GM12878 (cell line): ENCODE measurements around the gene CAMKMT. TPM values are rescaled to one million over a fixed set of nuclear protein-coding genes. Genes with fewer than 3 reads are reported as not detected.

Experiments used
- ATAC-seq: fragments of 200-7000 bp; cut with Tn5 transposase; 3 replicates; pipeline ENCODE4 v1.9.1; 2020; ENCODE audit warnings: mild to moderate bottlenecking, moderate library complexity
- BruUV-seq: library from RNA; stranded (reverse); fragments of 400-500 nt; replicated peaks from 2 replicates; lab custom pipeline; 2021; lab: Mats Ljungman, UMichigan
- CTCF ChIA-PET: fragments of 300-600 bp; sonication (Branson Sonifier 250); formaldehyde crosslinking; extraction: SDS; loops from one replicate; lab custom pipeline; 2021; ENCODE audit warnings: inconsistent platforms; lab: Yijun Ruan, JAX
- POLR2A ChIA-PET: fragments of 350-600 bp; formaldehyde crosslinking; extraction: SDS; loops from one replicate; lab custom pipeline; 2021; ENCODE audit warnings: inconsistent platforms; lab: Charles Lee
- RAD21 ChIA-PET: fragments of 300-600 bp; sonication (Branson Sonifier 250); formaldehyde crosslinking; loops from one replicate; lab custom pipeline; 2023; ENCODE audit warnings: antibody characterized with exemption; ENCODE audit not compliant: unreplicated experiment; lab: Charles Lee
- SMC1A ChIA-PET: fragments of 300-600 bp; sonication (Branson Sonifier 250); formaldehyde crosslinking; loops from one replicate; lab custom pipeline; 2023; ENCODE audit not compliant: unreplicated experiment, uncharacterized antibody; lab: Charles Lee
- DNase-seq: peaks from one replicate; pipeline ENCODE4 v3.0.0-alpha.2; 2011; ENCODE audit warnings: low read depth, low spot score
- FAIRE-seq: peaks from 3 replicates; lab custom pipeline; 2011; peaks lifted over from hg19 to GRCh38; lab: Jason Lieb, UNC
- H2AFZ ChIP-seq: 2 replicates; pipeline ENCODE4 v1.6.0; 2011; ENCODE audit warnings: low read depth, low read length, control low read depth; ENCODE audit not compliant: control insufficient read depth
- H3K27ac ChIP-seq: 2 replicates; pipeline ENCODE4 v1.5.1; 2011; ENCODE audit warnings: control low read depth; ENCODE audit not compliant: control insufficient read depth, insufficient read depth
- H3K27me3 ChIP-seq, 2 experiments: replicated peaks in 1 of 2; 2 replicates each; pipeline versions ENCODE4 v1.6.0 to v1.6.1; 2011; ENCODE audit warnings: low read length in 1 of 2; ENCODE audit not compliant: control insufficient read depth in 2 of 2, insufficient read depth in 2 of 2
- H3K36me3 ChIP-seq, 2 experiments: 2 replicates each; pipeline ENCODE4 v1.5.1; 2011; ENCODE audit warnings: low read length in 1 of 2; ENCODE audit not compliant: control insufficient read depth in 2 of 2, insufficient read depth in 2 of 2
- H3K4me1 ChIP-seq: 2 replicates; pipeline ENCODE4 v1.6.1; 2011; ENCODE audit warnings: mild to moderate bottlenecking, low read length, moderate library complexity, mixed read lengths; ENCODE audit not compliant: control insufficient read depth, insufficient read depth
- H3K4me2 ChIP-seq: 2 replicates; pipeline ENCODE4 v1.6.0; 2011; ENCODE audit warnings: control low read depth; ENCODE audit not compliant: control insufficient read depth, insufficient read depth
- H3K4me3 ChIP-seq: fragments of 200-600 bp; sonication (generic); 2 replicates; pipeline ENCODE4 v1.5.1; 2016
- H3K79me2 ChIP-seq: 2 replicates; pipeline ENCODE4 v1.6.0; 2011; ENCODE audit warnings: low read length; ENCODE audit not compliant: control insufficient read depth, insufficient read depth
- H3K9ac ChIP-seq: 2 replicates; pipeline ENCODE4 v1.8.0; 2011; ENCODE audit warnings: low read length, control low read depth, mixed read lengths; ENCODE audit not compliant: control insufficient read depth, insufficient read depth
- H3K9me3 ChIP-seq: replicated peaks from 3 replicates; pipeline ENCODE4 v1.5.1; 2011; ENCODE audit warnings: mild to moderate bottlenecking, low read length; ENCODE audit not compliant: control insufficient read depth, insufficient read depth
- H4K20me1 ChIP-seq: 2 replicates; pipeline ENCODE4 v1.6.0; 2011; ENCODE audit not compliant: control insufficient read depth, insufficient read depth
- FOXM1 ChIP-seq: IDR thresholded peaks from 2 replicates; pipeline ENCODE4 v1.6.1; 2012; ENCODE audit warnings: low read depth, mild to moderate bottlenecking, inconsistent platforms, low read length, moderate library complexity
- NFYB ChIP-seq: IDR thresholded peaks from 2 replicates; pipeline ENCODE4 v1.6.1; 2011; ENCODE audit warnings: low read depth, mild to moderate bottlenecking, low read length, improper control_type of control experiment, moderate library complexity; ENCODE audit not compliant: insufficient read depth
- RB1 ChIP-seq: fragments of 450-650 bp; formaldehyde crosslinking; IDR thresholded peaks from 2 replicates; pipeline ENCODE4 v1.6.1; 2017; ENCODE audit warnings: mild to moderate bottlenecking, borderline replicate concordance
- STAT1 ChIP-seq: fragments of 450-650 bp; conservative IDR thresholded peaks from 2 replicates; pipeline ENCODE4 v1.6.1; 2014; ENCODE audit warnings: antibody characterized with exemption, mild to moderate bottlenecking
- ZNF384 ChIP-seq: IDR thresholded peaks from 2 replicates; pipeline ENCODE4 v1.6.1; 2012; ENCODE audit warnings: low read depth, mild to moderate bottlenecking, low read length, improper control_type of control experiment, borderline replicate concordance
- WGBS: methylation state at CpG from one replicate; pipeline ENCODE4 v1.1.6; 2016; ENCODE audit warnings: low lambda C conversion rate; ENCODE audit not compliant: insufficient replicate concordance, insufficient coverage; ENCODE audit errors: missing lambda C conversion rate; 5-methylcytosine and 5-hydroxymethylcytosine counted together
- in situ Hi-C: fragments of 300-500 bp; cut with MboI; formaldehyde crosslinking; loops from 9 replicates; pipeline ENCODE4 v1.14.3; 2018; ENCODE audit warnings: mixed read lengths
- intact Hi-C: fragments of 100-400 bp; cut with micrococcal nuclease; formaldehyde crosslinking; loops from one replicate; pipeline ENCODE4 v1.14.2; 2022; ENCODE audit not compliant: unreplicated experiment
- polyA plus RNA-seq, 11 experiments: library from polyadenylated mRNA; depleted of rRNA in 4 of 11; unstranded in 6 of 11; stranded (reverse) in 5 of 11; fragments of >200 nt; fragmentation: Nextera tagmentation in 4 of 11; fragmentation: Illumina TruSeq in 1 of 11; extraction: Ambion mirVana in 4 of 11; extraction: Trizol in 1 of 11; gene quantifications; 1 replicate in 1 of 11; 2 replicates in 10 of 11; pipeline versions ENCODE4 v1.2.1 to v1.2.3, GENCODE V29; 2011 to 2016; ENCODE audit warnings: inconsistent platforms in 2 of 11, missing spikeins in 2 of 11, low read depth in 1 of 11
- total RNA-seq, 4 experiments: library from RNA; depleted of rRNA in 3 of 4; stranded (reverse); fragments of >200 nt in 3 of 4; fragmentation: Illumina TruSeq in 1 of 4; extraction: Trizol in 1 of 4; gene quantifications; 2 replicates each; pipeline versions ENCODE4 v1.2.1 to v1.2.3, GENCODE V29; 2013 to 2021
- TF ChIP-seq, protein P1 (sequence below): IDR thresholded peaks from 2 replicates; pipeline ENCODE4 v1.6.1; 2012; ENCODE audit warnings: improper control_type of control experiment, low read depth, low read length; ENCODE audit not compliant: insufficient replicate concordance

CAMKMT gene
- total and polyA plus RNA-seq, 10 of the 15 experiments (the other 5 are each of a cell fraction or from before 2014, with no cell fraction given) = 2.7 to 16.0 (median 11.8) TPM

GRCh38 chr2:44707945-44708660 lies 346.4 kb downstream of the CAMKMT start:
- no peak for FAIRE-seq
- CTCF ChIA-PET = interaction anchor here (0.6 to 3.2 kb wide), 23 partner anchors 9 to 357 kb away, joined by 3 to 22 read pairs (median 4); no protein-coding TSS in a partner anchor
- Histone ChIP-seq H3K4me1 (peaks cover 8% of the 10 kb centered on the region), H3K36me3 (no peaks in the 10 kb centered on the region)
- RAD21 ChIA-PET = interaction anchor here (0.7 to 2.6 kb wide), 19 partner anchors 10 to 247 kb away, joined by 3 to 24 read pairs (median 3); no protein-coding TSS in a partner anchor
- POLR2A ChIA-PET = interaction anchor here (0.6 to 1.9 kb wide), 10 partner anchors 10 to 1780 kb away, joined by 3 to 7 read pairs (median 3); no protein-coding TSS in a partner anchor
- intact Hi-C loops = no loop called here
- TF ChIP-seq NFYB (peak; percentile 76; the same call in 1 of the 2 replicates), RB1 (no peak), ZNF384 (peak; percentile 53), FOXM1 (no peak), STAT1 (no peak)
- TF ChIP-seq, protein P1, sequence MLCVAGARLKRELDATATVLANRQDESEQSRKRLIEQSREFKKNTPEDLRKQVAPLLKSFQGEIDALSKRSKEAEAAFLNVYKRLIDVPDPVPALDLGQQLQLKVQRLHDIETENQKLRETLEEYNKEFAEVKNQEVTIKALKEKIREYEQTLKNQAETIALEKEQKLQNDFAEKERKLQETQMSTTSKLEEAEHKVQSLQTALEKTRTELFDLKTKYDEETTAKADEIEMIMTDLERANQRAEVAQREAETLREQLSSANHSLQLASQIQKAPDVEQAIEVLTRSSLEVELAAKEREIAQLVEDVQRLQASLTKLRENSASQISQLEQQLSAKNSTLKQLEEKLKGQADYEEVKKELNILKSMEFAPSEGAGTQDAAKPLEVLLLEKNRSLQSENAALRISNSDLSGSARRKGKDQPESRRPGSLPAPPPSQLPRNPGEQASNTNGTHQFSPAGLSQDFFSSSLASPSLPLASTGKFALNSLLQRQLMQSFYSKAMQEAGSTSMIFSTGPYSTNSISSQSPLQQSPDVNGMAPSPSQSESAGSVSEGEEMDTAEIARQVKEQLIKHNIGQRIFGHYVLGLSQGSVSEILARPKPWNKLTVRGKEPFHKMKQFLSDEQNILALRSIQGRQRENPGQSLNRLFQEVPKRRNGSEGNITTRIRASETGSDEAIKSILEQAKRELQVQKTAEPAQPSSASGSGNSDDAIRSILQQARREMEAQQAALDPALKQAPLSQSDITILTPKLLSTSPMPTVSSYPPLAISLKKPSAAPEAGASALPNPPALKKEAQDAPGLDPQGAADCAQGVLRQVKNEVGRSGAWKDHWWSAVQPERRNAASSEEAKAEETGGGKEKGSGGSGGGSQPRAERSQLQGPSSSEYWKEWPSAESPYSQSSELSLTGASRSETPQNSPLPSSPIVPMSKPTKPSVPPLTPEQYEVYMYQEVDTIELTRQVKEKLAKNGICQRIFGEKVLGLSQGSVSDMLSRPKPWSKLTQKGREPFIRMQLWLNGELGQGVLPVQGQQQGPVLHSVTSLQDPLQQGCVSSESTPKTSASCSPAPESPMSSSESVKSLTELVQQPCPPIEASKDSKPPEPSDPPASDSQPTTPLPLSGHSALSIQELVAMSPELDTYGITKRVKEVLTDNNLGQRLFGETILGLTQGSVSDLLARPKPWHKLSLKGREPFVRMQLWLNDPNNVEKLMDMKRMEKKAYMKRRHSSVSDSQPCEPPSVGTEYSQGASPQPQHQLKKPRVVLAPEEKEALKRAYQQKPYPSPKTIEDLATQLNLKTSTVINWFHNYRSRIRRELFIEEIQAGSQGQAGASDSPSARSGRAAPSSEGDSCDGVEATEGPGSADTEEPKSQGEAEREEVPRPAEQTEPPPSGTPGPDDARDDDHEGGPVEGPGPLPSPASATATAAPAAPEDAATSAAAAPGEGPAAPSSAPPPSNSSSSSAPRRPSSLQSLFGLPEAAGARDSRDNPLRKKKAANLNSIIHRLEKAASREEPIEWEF = no peak
- TF ChIP-seq, all 136 proteins: peak for 2
- no peaks in the 10 kb centered on the region for H3K79me2 ChIP-seq
- H2AFZ ChIP-seq = peak overlapping the region; percentile 90
- peak overlapping the region; percentile 23; the same call in 1 of the 2 replicates for H3K27ac ChIP-seq
- in situ Hi-C loops = no loop called here
- no peaks in the 10 kb centered on the region for H4K20me1 ChIP-seq
- H3K27me3 ChIP-seq = no peaks in the 10 kb centered on the region
- WGBS = 10% methylated on average over 4 of the region's 4 CpGs
- no peaks in the 10 kb centered on the region for H3K9me3 ChIP-seq
- peak overlapping the region; percentile 45 for H3K4me2 ChIP-seq
- ATAC-seq = peak; percentile 86
- DNase-seq = peak; percentile 25
- SMC1A ChIA-PET = interaction anchor here (0.6 to 3.1 kb wide), 38 partner anchors 9 to 1419 kb away, joined by 3 to 23 read pairs (median 6); no protein-coding TSS in a partner anchor
- no peak overlapping the region; the same call in 1 of the 2 replicates for H3K9ac ChIP-seq
- no TSS peak for BruUV-seq
- H3K4me3 ChIP-seq = no peak overlapping the region; the same call in 1 of the 2 replicates
